K562 (cell line): ENCODE data around the gene CDC42EP2. TPM values are rescaled to one million over a fixed set of nuclear protein-coding genes. Genes with fewer than 3 reads are reported as not detected.
A peak's percentile ranks its signal among the peaks of the same experiment; 100 is the strongest.

Source experiments
- ATAC-seq: fragments of 200-7000 bp; cut with Tn5 transposase; 3 replicates; pipeline ENCODE4 v1.9.1; 2020; ENCODE audit warnings: moderate library complexity
- BruUV-seq: library from RNA; stranded (reverse); fragments of 400-500 nt; replicated peaks from 2 replicates; lab custom pipeline; 2021; lab: Mats Ljungman, UMichigan
- CTCF ChIA-PET: fragments of 300-600 bp; formaldehyde crosslinking; extraction: SDS; loops from one replicate; lab custom pipeline; 2021; ENCODE audit warnings: low intra/inter-chr PET ratio; lab: Yijun Ruan, JAX
- POLR2A ChIA-PET: fragments of 300-600, 350-650 bp; sonication (Branson Sonifier 250); formaldehyde crosslinking; extraction: SDS; loops from one replicate; lab custom pipeline; 2021; ENCODE audit warnings: antibody characterized with exemption, inconsistent platforms; lab: Yijun Ruan, JAX
- DNase-seq, 4 experiments: peaks; one replicate each; pipeline versions ENCODE4 v3.0.0 to v3.0.0-alpha.2; 2011 to 2018; ENCODE audit warnings: low spot score in 3 of 4, mixed read lengths in 3 of 4; ENCODE audit errors: extremely low read depth in 1 of 4
- FAIRE-seq: peaks from 2 replicates; lab custom pipeline; 2011; peaks lifted over from hg19 to GRCh38; lab: Jason Lieb, UNC
- H2AFZ ChIP-seq: 2 replicates; pipeline ENCODE4 v1.6.0; 2011; ENCODE audit warnings: low read depth, low read length, control low read depth, inconsistent platforms
- H3K27ac ChIP-seq: fragments of 200-600 bp; 3 replicates; pipeline ENCODE4 v1.8.0; 2011; ENCODE audit warnings: low read depth, mild to moderate bottlenecking, control low read depth, inconsistent platforms, low read length, moderate library complexity, mixed read lengths; ENCODE audit errors: extremely low read depth
- H3K27me3 ChIP-seq, 2 experiments: fragments of 300-600 bp in 1 of 2; 2 replicates in 1 of 2; 3 replicates in 1 of 2; pipeline versions ENCODE4 v1.6.0 to v1.8.0; 2011; ENCODE audit warnings: inconsistent platforms in 2 of 2, low read length in 2 of 2, mild to moderate bottlenecking in 1 of 2, mixed read lengths in 1 of 2, moderate library complexity in 1 of 2; ENCODE audit not compliant: control insufficient read depth in 2 of 2, insufficient read depth in 2 of 2
- H3K36me3 ChIP-seq: fragments of 300-600 bp; 3 replicates; pipeline ENCODE4 v1.8.0; 2011; ENCODE audit warnings: mild to moderate bottlenecking, low read length, inconsistent platforms; ENCODE audit not compliant: control insufficient read depth, insufficient read depth
- H3K4me1 ChIP-seq, 2 experiments: fragments of 200-600 bp in 1 of 2; replicated peaks in 1 of 2; 2 replicates in 1 of 2; 3 replicates in 1 of 2; pipeline versions ENCODE4 v1.5.1 to v1.8.0; 2011; ENCODE audit warnings: inconsistent platforms in 2 of 2, low read length in 2 of 2, mild to moderate bottlenecking in 1 of 2, mixed read lengths in 1 of 2, moderate library complexity in 1 of 2; ENCODE audit not compliant: control insufficient read depth in 2 of 2, insufficient read depth in 2 of 2
- H3K4me2 ChIP-seq: 2 replicates; pipeline ENCODE4 v1.6.1; 2011; ENCODE audit warnings: low read length, control low read depth, inconsistent platforms, mixed read lengths; ENCODE audit not compliant: insufficient read depth
- H3K4me3 ChIP-seq: fragments of 200-600 bp; sonication (generic), shearing (Covaris generic); 2 replicates; pipeline ENCODE4 v1.5.1; 2016; ENCODE audit warnings: control low read depth, inconsistent platforms
- H3K79me2 ChIP-seq: fragments of 200-600 bp; 3 replicates; pipeline ENCODE4 v1.8.0; 2011; ENCODE audit warnings: low read length, inconsistent platforms; ENCODE audit not compliant: control insufficient read depth, insufficient read depth
- H3K9ac ChIP-seq, 2 experiments: 2 replicates each; pipeline versions ENCODE4 v1.6.0 to v1.6.1; 2011; ENCODE audit warnings: low read depth in 2 of 2, low read length in 2 of 2, control low read depth in 1 of 2, inconsistent platforms in 1 of 2, mild to moderate bottlenecking in 1 of 2, mixed read lengths in 1 of 2; ENCODE audit not compliant: insufficient read depth in 1 of 2
- H3K9me1 ChIP-seq: one replicate; pipeline ENCODE4 v1.6.0; 2011; ENCODE audit warnings: inconsistent platforms, mild to moderate bottlenecking, low read length, moderate library complexity; ENCODE audit not compliant: control insufficient read depth, insufficient read depth
- H3K9me3 ChIP-seq: replicated peaks from 2 replicates; pipeline ENCODE4 v1.5.1; 2011; ENCODE audit warnings: low read depth, low read length, inconsistent platforms; ENCODE audit not compliant: control insufficient read depth, insufficient read depth
- H4K20me1 ChIP-seq: replicated peaks from 2 replicates; pipeline ENCODE4 v1.6.1; 2011; ENCODE audit warnings: low read length, inconsistent platforms, mixed read lengths; ENCODE audit not compliant: control insufficient read depth, insufficient read depth
- CEBPB ChIP-seq: fragments of 450-650 bp; IDR thresholded peaks from 2 replicates; pipeline ENCODE4 v1.6.1; 2016; ENCODE audit warnings: missing genetic modification characterization, missing compliant biosample characterization
- CEBPG ChIP-seq, 3 experiments: fragments of 200-800 bp in 1 of 3; sonication (Bioruptor generic) in 1 of 3; sonication (generic) in 1 of 3; formaldehyde crosslinking in 1 of 3; IDR thresholded peaks in 2 of 3; conservative IDR thresholded peaks in 1 of 3; 2 replicates each; pipeline versions ENCODE4 v1.6.1 to v1.8.0; 2016 to 2022; ENCODE audit warnings: missing compliant biosample characterization in 2 of 3, missing genetic modification characterization in 2 of 3, mild to moderate bottlenecking in 1 of 3, missing genetic modification reagents in 1 of 3
- RNF2 ChIP-seq: sonication (generic); IDR thresholded peaks from 2 replicates; pipeline ENCODE4 v1.6.1; 2016
- TOE1 ChIP-seq, 2 experiments: fragments of 450-650 bp in 1 of 2; sonication (generic) in 1 of 2; formaldehyde crosslinking in 1 of 2; IDR thresholded peaks; 2 replicates each; pipeline versions ENCODE4 v1.7.1 to v1.8.0; 2016 to 2022; ENCODE audit warnings: borderline replicate concordance in 2 of 2, mild to moderate bottlenecking in 2 of 2, antibody characterized with exemption in 1 of 2, inconsistent platforms in 1 of 2, low read depth in 1 of 2, missing genetic modification reagents in 1 of 2, moderate library complexity in 1 of 2
- XRCC4 ChIP-seq: IDR thresholded peaks from one replicate; pipeline ENCODE4 v1.6.1; 2011; ENCODE audit not compliant: insufficient read depth, insufficient read length; ENCODE audit errors: extremely low read depth
- WGBS: fragments of 100-300 bp; shearing (Covaris generic); methylation state at CpG from one replicate; pipeline ENCODE4 v1.1.6; 2016; ENCODE audit warnings: low coverage, mixed read lengths; ENCODE audit not compliant: insufficient coverage; ENCODE audit errors: missing lambda C conversion rate; 5-methylcytosine and 5-hydroxymethylcytosine counted together
- in situ Hi-C: fragments of 300-500 bp; cut with MboI; formaldehyde crosslinking; loops from 4 replicates; pipeline ENCODE4 v1.15.0; 2018; ENCODE audit warnings: inconsistent platforms, mixed read lengths
- intact Hi-C: fragments of 100-400 bp; cut with micrococcal nuclease; formaldehyde crosslinking; loops from 2 replicates; pipeline ENCODE4 v1.14.2; 2022
- polyA plus RNA-seq, 8 experiments: library from polyadenylated mRNA; depleted of rRNA in 4 of 8; stranded (reverse) in 5 of 8; unstranded in 3 of 8; fragments of >200 nt; fragmentation: Nextera tagmentation in 2 of 8; fragmentation: Illumina TruSeq in 1 of 8; extraction: Ambion mirVana in 2 of 8; extraction: Trizol in 1 of 8; gene quantifications; 2 replicates each; pipeline versions ENCODE4 v1.2.1 to v1.2.3, GENCODE V29; 2011 to 2014; ENCODE audit warnings: inconsistent platforms in 1 of 8, missing spikeins in 1 of 8
- total RNA-seq, 7 experiments: library from RNA; depleted of rRNA in 6 of 7; stranded (reverse); fragments of >200 nt in 6 of 7; fragmentation: Illumina TruSeq in 2 of 7; extraction: Trizol in 2 of 7; gene quantifications; 2 replicates each; pipeline versions ENCODE4 v1.2.1 to v1.2.3, GENCODE V29; 2011 to 2021; ENCODE audit warnings: low replicate concordance in 1 of 7
- TF ChIP-seq, protein P1 (sequence below): fragments of 450-650 bp; IDR thresholded peaks from 2 replicates; pipeline ENCODE4 v1.7.1; 2018; ENCODE audit warnings: mild to moderate bottlenecking, low read depth; ENCODE audit not compliant: partially characterized antibody
- TF ChIP-seq, protein P2 (sequence below): fragments of 450-650 bp; IDR thresholded peaks from 2 replicates; pipeline ENCODE4 v1.7.0; 2016; ENCODE audit warnings: borderline replicate concordance

Gene CDC42EP2
- total and polyA plus RNA-seq, 9 of the 15 experiments (the other 6 are each of a cell fraction or from before 2014, with no cell fraction given), result 0.27 to 3.5 (median 0.83) TPM; not detected in 1

DNA sequence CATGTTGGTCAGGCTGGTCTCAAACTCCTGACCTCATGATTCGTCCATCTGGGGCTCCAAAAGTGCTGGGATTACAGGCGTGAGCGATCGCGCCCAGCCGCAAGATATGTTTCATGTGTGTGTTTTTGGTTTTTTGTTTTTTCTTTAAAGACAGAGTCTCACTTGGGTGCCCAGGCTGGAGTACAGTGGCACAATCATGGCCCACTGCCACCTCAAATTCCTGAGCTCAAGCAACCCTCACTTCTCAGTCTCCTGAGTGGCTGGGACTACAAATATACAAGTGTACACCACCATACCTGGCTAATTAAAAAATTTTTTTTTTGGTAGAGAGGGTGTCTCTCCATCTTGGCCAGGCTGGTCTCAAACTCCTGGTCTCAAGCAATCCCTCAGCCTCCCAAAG, 48.3 kb downstream of the CDC42EP2 start (continued):
- TF ChIP-seq, protein P1, sequence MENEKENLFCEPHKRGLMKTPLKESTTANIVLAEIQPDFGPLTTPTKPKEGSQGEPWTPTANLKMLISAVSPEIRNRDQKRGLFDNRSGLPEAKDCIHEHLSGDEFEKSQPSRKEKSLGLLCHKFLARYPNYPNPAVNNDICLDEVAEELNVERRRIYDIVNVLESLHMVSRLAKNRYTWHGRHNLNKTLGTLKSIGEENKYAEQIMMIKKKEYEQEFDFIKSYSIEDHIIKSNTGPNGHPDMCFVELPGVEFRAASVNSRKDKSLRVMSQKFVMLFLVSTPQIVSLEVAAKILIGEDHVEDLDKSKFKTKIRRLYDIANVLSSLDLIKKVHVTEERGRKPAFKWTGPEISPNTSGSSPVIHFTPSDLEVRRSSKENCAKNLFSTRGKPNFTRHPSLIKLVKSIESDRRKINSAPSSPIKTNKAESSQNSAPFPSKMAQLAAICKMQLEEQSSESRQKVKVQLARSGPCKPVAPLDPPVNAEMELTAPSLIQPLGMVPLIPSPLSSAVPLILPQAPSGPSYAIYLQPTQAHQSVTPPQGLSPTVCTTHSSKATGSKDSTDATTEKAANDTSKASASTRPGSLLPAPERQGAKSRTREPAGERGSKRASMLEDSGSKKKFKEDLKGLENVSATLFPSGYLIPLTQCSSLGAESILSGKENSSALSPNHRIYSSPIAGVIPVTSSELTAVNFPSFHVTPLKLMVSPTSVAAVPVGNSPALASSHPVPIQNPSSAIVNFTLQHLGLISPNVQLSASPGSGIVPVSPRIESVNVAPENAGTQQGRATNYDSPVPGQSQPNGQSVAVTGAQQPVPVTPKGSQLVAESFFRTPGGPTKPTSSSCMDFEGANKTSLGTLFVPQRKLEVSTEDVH, result no peak

DNA sequence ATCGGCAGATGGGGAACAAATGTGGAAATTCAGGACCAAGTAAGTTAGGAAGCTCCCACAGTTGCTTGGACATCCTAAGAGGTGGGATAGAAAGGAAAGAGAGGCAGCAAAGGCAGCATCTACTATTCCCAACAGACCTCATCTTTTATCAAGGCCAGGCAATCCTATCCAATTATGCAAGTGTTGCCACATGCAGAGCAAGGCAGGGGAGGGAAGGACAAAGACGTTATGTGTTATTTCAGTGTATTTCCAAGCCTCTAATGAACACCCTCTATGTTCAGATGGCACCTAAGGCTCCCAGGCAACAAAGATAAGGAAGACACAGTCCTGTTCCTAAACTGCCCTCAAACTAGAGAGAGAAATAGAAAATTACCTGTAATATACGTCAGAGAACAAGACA, 49.1 kb downstream of the CDC42EP2 start:
- POLR2A ChIA-PET, result interaction anchor here (1.6 kb wide), 1 partner anchor 59 kb away, joined by 7 read pairs; the partner anchor contains the start of gene NEAT1
- in situ Hi-C loops, result no loop called here

More for the DNA sequence above, 49.1 kb downstream of the CDC42EP2 start:
- Histone ChIP-seq H3K9ac (no peak overlapping the region), H4K20me1 (no peaks in the 10 kb centered on the region), H3K9me3 (no peaks in the 10 kb centered on the region), H3K27me3 (no peaks in the 10 kb centered on the region), H3K4me2 (no peak overlapping the region), H3K79me2 (peaks cover 6% of the 10 kb centered on the region; the same call in 2 of the 3 replicates), H3K9me1 (no peaks in the 10 kb centered on the region), H3K4me3 (no peak overlapping the region), H3K36me3 (no peaks in the 10 kb centered on the region), H2AFZ (no peak overlapping the region; the same call in 1 of the 2 replicates), H3K4me1 (peaks cover 27% of the 10 kb centered on the region in 2 experiments; a peak in 4 of 5 replicates), H3K27ac (no peak overlapping the region)
- BruUV-seq, result no TSS peak
- 67% methylated on average over 3 of the region's 3 CpGs for WGBS
- no peak for TF ChIP-seq RNF2
- TF ChIP-seq, protein P2, sequence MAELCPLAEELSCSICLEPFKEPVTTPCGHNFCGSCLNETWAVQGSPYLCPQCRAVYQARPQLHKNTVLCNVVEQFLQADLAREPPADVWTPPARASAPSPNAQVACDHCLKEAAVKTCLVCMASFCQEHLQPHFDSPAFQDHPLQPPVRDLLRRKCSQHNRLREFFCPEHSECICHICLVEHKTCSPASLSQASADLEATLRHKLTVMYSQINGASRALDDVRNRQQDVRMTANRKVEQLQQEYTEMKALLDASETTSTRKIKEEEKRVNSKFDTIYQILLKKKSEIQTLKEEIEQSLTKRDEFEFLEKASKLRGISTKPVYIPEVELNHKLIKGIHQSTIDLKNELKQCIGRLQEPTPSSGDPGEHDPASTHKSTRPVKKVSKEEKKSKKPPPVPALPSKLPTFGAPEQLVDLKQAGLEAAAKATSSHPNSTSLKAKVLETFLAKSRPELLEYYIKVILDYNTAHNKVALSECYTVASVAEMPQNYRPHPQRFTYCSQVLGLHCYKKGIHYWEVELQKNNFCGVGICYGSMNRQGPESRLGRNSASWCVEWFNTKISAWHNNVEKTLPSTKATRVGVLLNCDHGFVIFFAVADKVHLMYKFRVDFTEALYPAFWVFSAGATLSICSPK, result no peak
- TF ChIP-seq XRCC4, result no peak
- TF ChIP-seq TOE1 (IDR thresholded peaks at IDR 0.05; ENCODE audit: borderline replicate concordance), result no peak
- TF ChIP-seq TOE1 (CRISPR knock-in tag; IDR thresholded peaks at IDR 0.05; ENCODE audit: borderline replicate concordance, low read depth), result no peak
- peak; percentile 64 for TF ChIP-seq CEBPB (tag)
- TF ChIP-seq CEBPG (CRISPR knock-in tag; IDR thresholded peaks at IDR 0.05), result peak; percentile 56
- peak in 1 of 2 experiments; percentile 59; a peak in 2 of 4 replicates for TF ChIP-seq CEBPG (tag; conservative IDR thresholded peaks at IDR 0.05 in 1 of 2, IDR thresholded peaks at IDR 0.05 in 1 of 2)
- no peak for FAIRE-seq
- CTCF ChIA-PET, result no interaction called here
- no peak for ATAC-seq
- no peak for DNase-seq
- intact Hi-C loops, result no loop called here
